GM12873 (cell line): ENCODE results near the gene DCAF8.

Experiments used
- CTCF ChIP-seq: IDR thresholded peaks from 2 replicates; pipeline ENCODE4 v1.5.1; 2012; ENCODE audit warnings: low read depth, mild to moderate bottlenecking, moderate library complexity, low read length, control low read depth; ENCODE audit not compliant: insufficient read depth; ENCODE audit errors: missing control alignments

Gene DCAF8

GRCh38 chr1:160188341-160188740 is 74.0 kb downstream of the DCAF8 start:
- no peak for TF ChIP-seq CTCF

- TF ChIP-seq CTCF: no peak
These were observed 74.9 kb downstream of the DCAF8 start for GRCh38 chr1:160187407-160187806.

- TF ChIP-seq CTCF: no peak
These were observed 75.6 kb downstream of the DCAF8 start for GRCh38 chr1:160186729-160187128.

- no peak for TF ChIP-seq CTCF
These were observed 76.1 kb downstream of the DCAF8 start for GRCh38 chr1:160186246-160186645.

GRCh38 chr1:160179336-160179735 is 83.0 kb downstream of the DCAF8 start:
- TF ChIP-seq CTCF: no peak

GRCh38 chr1:160178731-160179130 is 83.6 kb downstream of the DCAF8 start:
- TF ChIP-seq CTCF: no peak

GRCh38 chr1:160177667-160178066 is 84.7 kb downstream of the DCAF8 start:
- no peak for TF ChIP-seq CTCF
